Measurements from ENCODE around the gene CHN1. TPM values are rescaled to one million over a fixed set of nuclear protein-coding genes. Genes with fewer than 3 reads are reported as not detected.

Gene CHN1
- total and polyA plus RNA-seq, 2 of the 8 experiments (the other 6 are each of a cell fraction or from before 2014, with no cell fraction given): 54.0 to 65.7 TPM

DNA sequence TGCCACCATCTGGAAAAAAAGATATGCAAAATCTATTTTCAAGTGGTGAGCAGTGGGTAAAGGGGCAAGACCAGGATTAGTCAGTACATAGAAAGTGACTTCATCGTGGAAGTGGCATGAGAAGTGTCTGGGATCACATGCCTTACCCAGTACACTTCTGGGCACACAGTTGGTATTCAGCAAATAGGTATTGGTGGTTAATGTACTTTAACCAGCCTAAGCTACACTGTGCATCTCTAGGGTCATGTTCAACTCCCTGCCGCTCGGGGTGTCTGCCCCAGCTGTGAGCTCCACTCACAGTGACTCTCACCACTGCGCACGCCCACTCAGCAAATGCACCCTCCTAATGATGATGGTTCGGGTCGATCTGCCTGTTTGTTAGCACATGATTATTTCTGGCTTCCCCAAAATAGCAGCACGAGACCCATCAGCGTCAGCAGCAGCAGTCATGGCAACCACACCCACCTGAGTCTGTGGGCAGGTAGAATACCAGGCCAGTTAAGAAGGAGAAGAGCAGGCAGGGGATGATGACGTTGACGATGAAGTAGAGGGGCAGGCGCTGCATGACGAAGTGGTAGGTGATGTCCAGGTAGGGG, 252.0 kb downstream of the CHN1 start:
- DNase-seq (ENCODE audit: low read depth in 1 of 2, low spot score in 2 of 2) (no peak), FAIRE-seq (no peak)
- no peak overlapping the region for H3K27ac ChIP-seq (ENCODE audit: low read depth, low read length)
- no peak overlapping the region for H2BK20ac ChIP-seq (ENCODE audit: low read length)
- no peaks in the 10 kb centered on the region for H3K23me2 ChIP-seq (ENCODE audit: low read depth, low read length)
- WGBS, 2 experiments (ENCODE audit: extremely low coverage in 1 of 2, insufficient coverage in 1 of 2, insufficient read length in 1 of 2, insufficient replicate concordance in 2 of 2, low coverage in 1 of 2, low lambda C conversion rate in 2 of 2, missing lambda C conversion rate in 1 of 2): 91% methylated on average over 13 of the region's 13 CpGs; no CpG with 5 or more reads in 1 of the 2 experiments
- H2BK15ac ChIP-seq (ENCODE audit: low read length): no peak overlapping the region
- no peak overlapping the region for H4K5ac ChIP-seq (ENCODE audit: insufficient read length, low read depth, low read length)
- 0 out of 2 replicates have a peak overlapping the region, but pooled peaks have one; percentile 2 for H2AK5ac ChIP-seq (ENCODE audit: low read depth, low read length)
- H3K79me2 ChIP-seq (ENCODE audit: control insufficient read depth in 1 of 2, insufficient read depth in 2 of 2, low read length in 2 of 2): no peaks in the 10 kb centered on the region
- H3K36me3 ChIP-seq (ENCODE audit: control insufficient read depth in 2 of 4, insufficient read depth in 4 of 4, low read length in 3 of 4): no peaks in the 10 kb centered on the region
- no peak overlapping the region for H2BK12ac ChIP-seq (ENCODE audit: low read depth, low read length)
- H3K18ac ChIP-seq (ENCODE audit: extremely low read depth, low read length): no peak overlapping the region
- no peak overlapping the region for H4K91ac ChIP-seq (replicated peaks; ENCODE audit: insufficient read length, low read length)
- no peak overlapping the region for H3K23ac ChIP-seq (ENCODE audit: insufficient read length)
- POLR2A ChIA-PET (ENCODE audit: partially characterized antibody): interaction anchor here (1.5 kb wide), 1 partner anchor 19 kb away, joined by 8 read pairs; no protein-coding TSS in a partner anchor
- peaks cover 0 to 2% (median 1%) of the 10 kb centered on the region in 4 experiments; a peak in 3 of 7 replicates for H3K4me1 ChIP-seq (replicated peaks in 1 of 4; ENCODE audit: control insufficient read depth in 3 of 4, insufficient read depth in 4 of 4, low read length in 3 of 4)
- no peaks in the 10 kb centered on the region for H3K9me3 ChIP-seq (ENCODE audit: insufficient read depth in 2 of 2, low read depth in 1 of 2, low read length in 1 of 2)
- no peaks in the 10 kb centered on the region for H3K79me1 ChIP-seq (ENCODE audit: low read depth, low read length)
- H4K8ac ChIP-seq (ENCODE audit: extremely low read depth, insufficient read depth, low read length): no peak overlapping the region
- no peak overlapping the region for H3K9ac ChIP-seq (replicated peaks in 1 of 4; ENCODE audit: extremely low read depth in 1 of 4, low read depth in 3 of 4, low read length in 3 of 4)
- no peaks in the 10 kb centered on the region for H3K27me3 ChIP-seq (replicated peaks in 1 of 4; ENCODE audit: control insufficient read depth in 3 of 4, extremely low read depth in 1 of 4, insufficient read depth in 3 of 4, low read length in 3 of 4)
- H4K20me1 ChIP-seq (replicated peaks in 1 of 2; ENCODE audit: control insufficient read depth in 1 of 2, insufficient read depth in 2 of 2, low read length in 2 of 2): no peaks in the 10 kb centered on the region
- no peak overlapping the region for H3K4ac ChIP-seq (replicated peaks; ENCODE audit: insufficient read length, low read depth, low read length)
- no peak overlapping the region for H3K4me2 ChIP-seq (ENCODE audit: insufficient read depth in 1 of 2, low read depth in 2 of 2, low read length in 2 of 2)
- H2BK120ac ChIP-seq (replicated peaks; ENCODE audit: low read depth, low read length): no peak overlapping the region
- no peak overlapping the region for H2BK5ac ChIP-seq (ENCODE audit: low read depth, low read length)
- CTCF ChIA-PET (ENCODE audit: partially characterized antibody): interaction anchor here (0.8 to 1.8 kb wide), 7 partner anchors 10 to 231 kb away, joined by 3 to 5 read pairs (median 4); partner anchors contain the start of gene CHRNA1
- H3K4me3 ChIP-seq (ENCODE audit: extremely low read depth in 1 of 4, insufficient read depth in 2 of 4, low read depth in 3 of 4, low read length in 4 of 4): no peak overlapping the region
- H2AFZ ChIP-seq (ENCODE audit: low read length): 0 out of 2 replicates have a peak overlapping the region, but pooled peaks have one; percentile 38
- H3K14ac ChIP-seq (ENCODE audit: insufficient read length): no peak overlapping the region
- no peak overlapping the region for H3K56ac ChIP-seq (replicated peaks; ENCODE audit: insufficient read length, low read depth, low read length)
- no peak for TF ChIP-seq NANOG (IDR thresholded peaks at IDR 0.05; ENCODE audit: insufficient read depth, low read depth, low read length, poor library complexity, severe bottlenecking)
- no peak for TF ChIP-seq GTF2F1 (IDR thresholded peaks at IDR 0.05; ENCODE audit: borderline replicate concordance, low read depth, low read length)
- no peak for TF ChIP-seq CHD1 (IDR thresholded peaks at IDR 0.05; ENCODE audit: low read depth, low read length)
- no peak for TF ChIP-seq SIRT6 (IDR thresholded peaks at IDR 0.05; ENCODE audit: low read length)
- TF ChIP-seq TAF1 (IDR thresholded peaks at IDR 0.05; ENCODE audit: low read depth, low read length): no peak
- no peak for TF ChIP-seq KDM4A (IDR thresholded peaks at IDR 0.05; ENCODE audit: low read depth, low read length, severe bottlenecking)
- TF ChIP-seq CHD2 (IDR thresholded peaks at IDR 0.05; ENCODE audit: low read length): no peak
- no peak for TF ChIP-seq KDM1A (IDR thresholded peaks at IDR 0.05; ENCODE audit: borderline replicate concordance, low read length)
- no peak for TF ChIP-seq JUND (IDR thresholded peaks at IDR 0.05; ENCODE audit: low read length)
- TF ChIP-seq BRCA1 (IDR thresholded peaks at IDR 0.05; ENCODE audit: low read depth, low read length): no peak
- TF ChIP-seq CEBPB (IDR thresholded peaks at IDR 0.05; ENCODE audit: low read depth, low read length): no peak
- no peak for TF ChIP-seq EGR1 (IDR thresholded peaks at IDR 0.05; ENCODE audit: borderline replicate concordance, low read depth, low read length)
- TF ChIP-seq EZH2 (IDR thresholded peaks at IDR 0.05; ENCODE audit: low read depth, low read length, severe bottlenecking): no peak
- no peak for TF ChIP-seq SP2 (IDR thresholded peaks at IDR 0.05; ENCODE audit: low read length)
- TF ChIP-seq BCL11A (IDR thresholded peaks at IDR 0.05; ENCODE audit: low read depth in 2 of 2, low read length in 2 of 2): no peak

Measured in H1 (cell line).